ENCODE results near the gene GDPD3. TPM values are rescaled to one million over a fixed set of nuclear protein-coding genes. Genes with fewer than 3 reads are reported as not detected.
A peak's percentile ranks its signal among the peaks of the same experiment; 100 is the strongest.

The GDPD3 gene
- polyA plus RNA-seq, 1 donor, result 18.1 TPM

- Histone ChIP-seq H3K9me3 (ENCODE audit: control insufficient read depth, low read depth, low read length) (peaks cover under 1% of the 10 kb centered on the region), H3K27me3 (ENCODE audit: control insufficient read depth, insufficient read depth, low read length) (no peaks in the 10 kb centered on the region), H3K27ac (ENCODE audit: low read length) (no peak overlapping the region), H3K4me3 (ENCODE audit: low read length) (no peak overlapping the region), H3K4me1 (ENCODE audit: control insufficient read depth, insufficient read depth, low read length) (peaks cover 10% of the 10 kb centered on the region), H3K36me3 (ENCODE audit: control insufficient read depth, insufficient read depth, low read length) (no peaks in the 10 kb centered on the region)
- no peak for DNase-seq
Measured at GRCh38 chr16:30144017-30144416, 30.7 kb upstream of the GDPD3 start.

GRCh38 chr16:30143347-30143702 is 30.0 kb upstream of the GDPD3 start:
- no peaks in the 10 kb centered on the region for H3K9me3 ChIP-seq (ENCODE audit: control insufficient read depth, low read depth, low read length)
- no peak for DNase-seq
- H3K4me3 ChIP-seq (ENCODE audit: low read length), result no peak overlapping the region
- H3K36me3 ChIP-seq (ENCODE audit: control insufficient read depth, insufficient read depth, low read length), result no peaks in the 10 kb centered on the region
- WGBS (ENCODE audit: insufficient coverage, low lambda C conversion rate), result no CpG with 5 or more reads among the region's 2 CpGs
- H3K27ac ChIP-seq (ENCODE audit: low read length), result no peak overlapping the region
- H3K27me3 ChIP-seq (ENCODE audit: control insufficient read depth, insufficient read depth, low read length), result no peaks in the 10 kb centered on the region
- peaks cover 10% of the 10 kb centered on the region for H3K4me1 ChIP-seq (ENCODE audit: control insufficient read depth, insufficient read depth, low read length)

- no peak overlapping the region for H3K27ac ChIP-seq (ENCODE audit: low read length)
- no CpG with 5 or more reads among the region's 13 CpGs for WGBS (ENCODE audit: insufficient coverage, low lambda C conversion rate)
- no peak overlapping the region for H3K4me3 ChIP-seq (ENCODE audit: low read length)
- no peaks in the 10 kb centered on the region for H3K27me3 ChIP-seq (ENCODE audit: control insufficient read depth, insufficient read depth, low read length)
- H3K9me3 ChIP-seq (ENCODE audit: control insufficient read depth, low read depth, low read length), result no peaks in the 10 kb centered on the region
- H3K36me3 ChIP-seq (ENCODE audit: control insufficient read depth, insufficient read depth, low read length), result no peaks in the 10 kb centered on the region
- no peak for DNase-seq
- H3K4me1 ChIP-seq (ENCODE audit: control insufficient read depth, insufficient read depth, low read length), result peaks cover 10% of the 10 kb centered on the region
Measured at GRCh38 chr16:30142672-30143346, 29.5 kb upstream of the GDPD3 start.

- H3K27me3 ChIP-seq (ENCODE audit: control insufficient read depth, insufficient read depth, low read length), result no peaks in the 10 kb centered on the region
- H3K36me3 ChIP-seq (ENCODE audit: control insufficient read depth, insufficient read depth, low read length), result no peaks in the 10 kb centered on the region
- peaks cover 10% of the 10 kb centered on the region for H3K4me1 ChIP-seq (ENCODE audit: control insufficient read depth, insufficient read depth, low read length)
- H3K27ac ChIP-seq (ENCODE audit: low read length), result no peak overlapping the region
- no peaks in the 10 kb centered on the region for H3K9me3 ChIP-seq (ENCODE audit: control insufficient read depth, low read depth, low read length)
- DNase-seq, result no peak
- no CpG with 5 or more reads among the region's 2 CpGs for WGBS (ENCODE audit: insufficient coverage, low lambda C conversion rate)
- H3K4me3 ChIP-seq (ENCODE audit: low read length), result no peak overlapping the region
Measured at GRCh38 chr16:30141750-30142149, 28.4 kb upstream of the GDPD3 start.

- peak; percentile 39 to 76 for DNase-seq
- Histone ChIP-seq H3K9me3 (ENCODE audit: control insufficient read depth, low read depth, low read length) (no peaks in the 10 kb centered on the region), H3K27ac (ENCODE audit: low read length) (peak overlapping the region; percentile 25), H3K36me3 (ENCODE audit: control insufficient read depth, insufficient read depth, low read length) (no peaks in the 10 kb centered on the region), H3K27me3 (ENCODE audit: control insufficient read depth, insufficient read depth, low read length) (no peaks in the 10 kb centered on the region), H3K4me3 (ENCODE audit: low read length) (no peak overlapping the region), H3K4me1 (ENCODE audit: control insufficient read depth, insufficient read depth, low read length) (peaks cover 10% of the 10 kb centered on the region)
- WGBS (ENCODE audit: insufficient coverage, low lambda C conversion rate), result 8% methylated on average over 3 of the region's 13 CpGs
Measured at GRCh38 chr16:30139583-30140481, 26.5 kb upstream of the GDPD3 start.

GRCh38 chr16:30137897-30138296 is 24.6 kb upstream of the GDPD3 start:
- Histone ChIP-seq H3K27ac (ENCODE audit: low read length) (no peak overlapping the region), H3K4me1 (ENCODE audit: control insufficient read depth, insufficient read depth, low read length) (peaks cover 10% of the 10 kb centered on the region), H3K27me3 (ENCODE audit: control insufficient read depth, insufficient read depth, low read length) (no peaks in the 10 kb centered on the region), H3K36me3 (ENCODE audit: control insufficient read depth, insufficient read depth, low read length) (no peaks in the 10 kb centered on the region), H3K4me3 (ENCODE audit: low read length) (no peak overlapping the region), H3K9me3 (ENCODE audit: control insufficient read depth, low read depth, low read length) (no peaks in the 10 kb centered on the region)
- WGBS (ENCODE audit: insufficient coverage, low lambda C conversion rate), result no CpG with 5 or more reads among the region's 8 CpGs
- no peak for DNase-seq

GRCh38 chr16:30136971-30137605 is 23.8 kb upstream of the GDPD3 start:
- no peaks in the 10 kb centered on the region for H3K36me3 ChIP-seq (ENCODE audit: control insufficient read depth, insufficient read depth, low read length)
- peaks cover 10% of the 10 kb centered on the region for H3K4me1 ChIP-seq (ENCODE audit: control insufficient read depth, insufficient read depth, low read length)
- no peak for DNase-seq
- no peak overlapping the region for H3K27ac ChIP-seq (ENCODE audit: low read length)
- no peaks in the 10 kb centered on the region for H3K27me3 ChIP-seq (ENCODE audit: control insufficient read depth, insufficient read depth, low read length)
- no peaks in the 10 kb centered on the region for H3K9me3 ChIP-seq (ENCODE audit: control insufficient read depth, low read depth, low read length)
- no peak overlapping the region for H3K4me3 ChIP-seq (ENCODE audit: low read length)
- 76% methylated on average over 3 of the region's 11 CpGs for WGBS (ENCODE audit: insufficient coverage, low lambda C conversion rate)

GRCh38 chr16:30132591-30132990 is 19.3 kb upstream of the GDPD3 start:
- no peak for DNase-seq
- H3K4me1 ChIP-seq (ENCODE audit: control insufficient read depth, insufficient read depth, low read length), result peaks cover 5% of the 10 kb centered on the region
- H3K27me3 ChIP-seq (ENCODE audit: control insufficient read depth, insufficient read depth, low read length), result no peaks in the 10 kb centered on the region
- H3K9me3 ChIP-seq (ENCODE audit: control insufficient read depth, low read depth, low read length), result no peaks in the 10 kb centered on the region
- WGBS (ENCODE audit: insufficient coverage, low lambda C conversion rate), result 100% methylated on average over 1 of the region's 3 CpGs
- no peak overlapping the region for H3K4me3 ChIP-seq (ENCODE audit: low read length)
- H3K36me3 ChIP-seq (ENCODE audit: control insufficient read depth, insufficient read depth, low read length), result no peaks in the 10 kb centered on the region
- no peak overlapping the region for H3K27ac ChIP-seq (ENCODE audit: low read length)

- H3K36me3 ChIP-seq (ENCODE audit: control insufficient read depth, insufficient read depth, low read length), result no peaks in the 10 kb centered on the region
- no peak overlapping the region for H3K4me3 ChIP-seq (ENCODE audit: low read length)
- H3K4me1 ChIP-seq (ENCODE audit: control insufficient read depth, insufficient read depth, low read length), result peaks cover 5% of the 10 kb centered on the region
- no peak overlapping the region for H3K27ac ChIP-seq (ENCODE audit: low read length)
- no peaks in the 10 kb centered on the region for H3K27me3 ChIP-seq (ENCODE audit: control insufficient read depth, insufficient read depth, low read length)
- no CpG with 5 or more reads among the region's 4 CpGs for WGBS (ENCODE audit: insufficient coverage, low lambda C conversion rate)
- no peaks in the 10 kb centered on the region for H3K9me3 ChIP-seq (ENCODE audit: control insufficient read depth, low read depth, low read length)
- DNase-seq, result no peak
Measured at GRCh38 chr16:30131869-30132475, 18.6 kb upstream of the GDPD3 start.

GRCh38 chr16:30127993-30128392 is 14.7 kb upstream of the GDPD3 start:
- DNase-seq, result peak; percentile 54 to 66
- no peaks in the 10 kb centered on the region for H3K9me3 ChIP-seq (ENCODE audit: control insufficient read depth, low read depth, low read length)
- H3K27ac ChIP-seq (ENCODE audit: low read length), result no peak overlapping the region
- no peak overlapping the region for H3K4me3 ChIP-seq (ENCODE audit: low read length)
- peaks cover 5% of the 10 kb centered on the region for H3K4me1 ChIP-seq (ENCODE audit: control insufficient read depth, insufficient read depth, low read length)
- no peaks in the 10 kb centered on the region for H3K36me3 ChIP-seq (ENCODE audit: control insufficient read depth, insufficient read depth, low read length)
- WGBS (ENCODE audit: insufficient coverage, low lambda C conversion rate), result no CpG with 5 or more reads among the region's 1 CpG
- no peaks in the 10 kb centered on the region for H3K27me3 ChIP-seq (ENCODE audit: control insufficient read depth, insufficient read depth, low read length)
